ENCODE measurements around the gene ASB2.

GRCh38 chr14:93916498-93916897 is 59.9 kb downstream of the ASB2 start:
- TF ChIP-seq CTCF (IDR thresholded peaks at IDR 0.05; ENCODE audit: low read depth, low read length, poor library complexity, severe bottlenecking) (no peak), EZH2phosphoT487 (IDR thresholded peaks at IDR 0.05; ENCODE audit: borderline replicate concordance, low read length) (no peak)

All from DOHH2 (cell line).